ENCODE measurements around the gene GPD1.

DNA sequence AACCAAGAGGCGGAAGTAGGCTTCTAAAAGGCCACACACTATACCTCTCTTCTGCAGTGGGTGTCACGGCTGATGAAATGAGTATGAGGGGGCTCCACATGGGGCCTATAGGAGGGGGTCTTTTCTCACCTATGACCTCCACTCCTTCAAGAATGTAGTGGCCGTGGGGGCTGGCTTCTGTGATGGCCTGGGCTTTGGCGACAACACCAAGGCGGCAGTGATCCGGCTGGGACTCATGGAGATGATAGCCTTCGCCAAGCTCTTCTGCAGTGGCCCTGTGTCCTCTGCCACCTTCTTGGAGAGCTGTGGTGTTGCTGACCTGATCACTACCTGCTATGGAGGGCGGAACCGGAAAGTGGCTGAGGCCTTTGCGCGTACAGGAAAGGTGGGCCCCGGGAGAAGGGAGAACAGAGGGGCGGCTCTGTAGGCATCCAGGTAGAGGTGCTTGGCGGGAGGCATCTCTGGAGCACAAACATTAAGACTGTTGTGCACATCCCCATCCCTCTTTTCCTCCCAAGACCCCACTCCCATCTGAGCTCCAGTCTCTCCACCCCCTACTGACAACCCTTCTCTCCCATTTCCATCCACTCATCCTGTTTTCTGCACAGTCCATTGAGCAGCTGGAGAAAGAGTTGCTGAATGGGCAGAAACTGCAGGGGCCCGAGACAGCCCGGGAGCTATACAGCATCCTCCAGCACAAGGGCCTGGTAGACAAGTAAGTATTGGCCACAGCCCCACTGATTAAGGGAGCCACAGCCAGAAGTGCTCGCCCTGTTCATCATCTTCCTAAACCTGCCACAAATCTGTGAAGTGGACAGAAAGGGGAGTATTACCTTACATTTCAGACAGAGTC, 3.8 kb downstream of the GPD1 start:
- TF ChIP-seq POLR2A (IDR thresholded peaks at IDR 0.05) = no peak
- TF ChIP-seq, protein P1, sequence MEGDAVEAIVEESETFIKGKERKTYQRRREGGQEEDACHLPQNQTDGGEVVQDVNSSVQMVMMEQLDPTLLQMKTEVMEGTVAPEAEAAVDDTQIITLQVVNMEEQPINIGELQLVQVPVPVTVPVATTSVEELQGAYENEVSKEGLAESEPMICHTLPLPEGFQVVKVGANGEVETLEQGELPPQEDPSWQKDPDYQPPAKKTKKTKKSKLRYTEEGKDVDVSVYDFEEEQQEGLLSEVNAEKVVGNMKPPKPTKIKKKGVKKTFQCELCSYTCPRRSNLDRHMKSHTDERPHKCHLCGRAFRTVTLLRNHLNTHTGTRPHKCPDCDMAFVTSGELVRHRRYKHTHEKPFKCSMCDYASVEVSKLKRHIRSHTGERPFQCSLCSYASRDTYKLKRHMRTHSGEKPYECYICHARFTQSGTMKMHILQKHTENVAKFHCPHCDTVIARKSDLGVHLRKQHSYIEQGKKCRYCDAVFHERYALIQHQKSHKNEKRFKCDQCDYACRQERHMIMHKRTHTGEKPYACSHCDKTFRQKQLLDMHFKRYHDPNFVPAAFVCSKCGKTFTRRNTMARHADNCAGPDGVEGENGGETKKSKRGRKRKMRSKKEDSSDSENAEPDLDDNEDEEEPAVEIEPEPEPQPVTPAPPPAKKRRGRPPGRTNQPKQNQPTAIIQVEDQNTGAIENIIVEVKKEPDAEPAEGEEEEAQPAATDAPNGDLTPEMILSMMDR (IDR thresholded peaks at IDR 0.05 in 8 of 11, conservative IDR thresholded peaks at IDR 0.05 in 3 of 11) = no peak
- TF ChIP-seq POLR2AphosphoS5 (IDR thresholded peaks at IDR 0.05) = no peak

Measured in spleen (tissue), 7 donors.